ENCODE data around the gene SLC7A11. TPM values are rescaled to one million over a fixed set of nuclear protein-coding genes. Genes with fewer than 3 reads are reported as not detected.

Gene SLC7A11
- total RNA-seq, 1 experiment from 2014 or later = 14.0 TPM

- H3K4me1 ChIP-seq (ENCODE audit: insufficient read depth, low read length) = peaks cover 14% of the 10 kb centered on the region
- no peaks in the 10 kb centered on the region for H3K27me3 ChIP-seq (ENCODE audit: low read length)
- H3K9me3 ChIP-seq (ENCODE audit: low read length) = no peaks in the 10 kb centered on the region
- 0 out of 2 replicates have a peak overlapping the region, but pooled peaks have one; percentile 31 for H3K4me2 ChIP-seq (ENCODE audit: low read length)
- ChIA-PET POLR2A (ENCODE audit: unreplicated experiment) (interaction anchor here (0.7 kb wide), 1 partner anchor 660 kb away, joined by 3 read pairs; the partner anchor contains the start of gene PCDH18), CTCF (interaction anchor here (0.6 kb wide), 1 partner anchor 8 kb away, joined by 3 read pairs; no protein-coding TSS in a partner anchor)
- H3K27ac ChIP-seq (ENCODE audit: low read length) = no peak overlapping the region; the same call in 1 of the 2 replicates
- ATAC-seq (peak; percentile 86), DNase-seq (peak; percentile 77)
- no peak overlapping the region for H3K4me3 ChIP-seq (ENCODE audit: low read length)
- no peaks in the 10 kb centered on the region for H3K79me2 ChIP-seq (ENCODE audit: low read length)
- no peaks in the 10 kb centered on the region for H3K9me2 ChIP-seq (replicated peaks; ENCODE audit: low read length)
- TF ChIP-seq EZH2phosphoT487 (IDR thresholded peaks at IDR 0.05; ENCODE audit: borderline replicate concordance, low read length) (no peak), EZH2 (IDR thresholded peaks at IDR 0.05; ENCODE audit: low read length, unreplicated experiment) (no peak), CTCF (conservative IDR thresholded peaks at IDR 0.05; ENCODE audit: low read depth, low read length) (no peak)
- BruUV-seq (replicated peaks) = no TSS peak
- intact Hi-C loops (cut with micrococcal nuclease) = loop anchor here (5.0 kb wide), 1 partner anchor 330 kb away; no protein-coding TSS in a partner anchor
- H4K20me1 ChIP-seq (ENCODE audit: low read length) = no peaks in the 10 kb centered on the region
- no peak overlapping the region for H2AFZ ChIP-seq (ENCODE audit: low read length)
- no peak overlapping the region for H3K9ac ChIP-seq (ENCODE audit: low read length)
- H3F3A ChIP-seq (ENCODE audit: low read length, unreplicated experiment) = no peaks in the 10 kb centered on the region
- no peaks in the 10 kb centered on the region for H3K36me3 ChIP-seq (ENCODE audit: low read depth, low read length)
These were observed 50.0 kb downstream of the SLC7A11 start for GRCh38 chr4:138192113-138192512.

GRCh38 chr4:138190452-138190858 lies 51.7 kb downstream of the SLC7A11 start:
- ATAC-seq (no peak), DNase-seq (no peak)
- Histone ChIP-seq H3K9ac (ENCODE audit: low read length) (no peak overlapping the region), H3K36me3 (ENCODE audit: low read depth, low read length) (no peaks in the 10 kb centered on the region), H3K4me1 (ENCODE audit: insufficient read depth, low read length) (peaks cover 14% of the 10 kb centered on the region), H3K27ac (ENCODE audit: low read length) (no peak overlapping the region), H3K27me3 (ENCODE audit: low read length) (no peaks in the 10 kb centered on the region), H3K9me2 (replicated peaks; ENCODE audit: low read length) (no peaks in the 10 kb centered on the region), H3F3A (ENCODE audit: low read length, unreplicated experiment) (no peaks in the 10 kb centered on the region), H3K4me3 (ENCODE audit: low read length) (no peak overlapping the region), H3K9me3 (ENCODE audit: low read length) (no peaks in the 10 kb centered on the region), H3K4me2 (ENCODE audit: low read length) (no peak overlapping the region), H4K20me1 (ENCODE audit: low read length) (no peaks in the 10 kb centered on the region), H2AFZ (ENCODE audit: low read length) (no peak overlapping the region), H3K79me2 (ENCODE audit: low read length) (no peaks in the 10 kb centered on the region)
- intact Hi-C loops (cut with micrococcal nuclease) = loop anchor here (5.0 kb wide), 1 partner anchor 332 kb away; no protein-coding TSS in a partner anchor
- ChIA-PET POLR2A (ENCODE audit: unreplicated experiment) (no interaction called here), CTCF (no interaction called here)
- BruUV-seq (replicated peaks) = no TSS peak
- TF ChIP-seq CTCF (conservative IDR thresholded peaks at IDR 0.05; ENCODE audit: low read depth, low read length) (no peak), EZH2phosphoT487 (IDR thresholded peaks at IDR 0.05; ENCODE audit: borderline replicate concordance, low read length) (no peak), EZH2 (IDR thresholded peaks at IDR 0.05; ENCODE audit: low read length, unreplicated experiment) (no peak)

GRCh38 chr4:138189206-138189605 lies 52.9 kb downstream of the SLC7A11 start:
- no TSS peak for BruUV-seq (replicated peaks)
- Histone ChIP-seq H3K79me2 (ENCODE audit: low read length) (no peaks in the 10 kb centered on the region), H2AFZ (ENCODE audit: low read length) (no peak overlapping the region), H3K4me3 (ENCODE audit: low read length) (no peak overlapping the region), H3K27ac (ENCODE audit: low read length) (no peak overlapping the region), H3K36me3 (ENCODE audit: low read depth, low read length) (no peaks in the 10 kb centered on the region), H3K4me1 (ENCODE audit: insufficient read depth, low read length) (peaks cover 14% of the 10 kb centered on the region), H4K20me1 (ENCODE audit: low read length) (no peaks in the 10 kb centered on the region), H3K9me3 (ENCODE audit: low read length) (no peaks in the 10 kb centered on the region), H3F3A (ENCODE audit: low read length, unreplicated experiment) (no peaks in the 10 kb centered on the region), H3K9ac (ENCODE audit: low read length) (no peak overlapping the region), H3K27me3 (ENCODE audit: low read length) (no peaks in the 10 kb centered on the region), H3K4me2 (ENCODE audit: low read length) (no peak overlapping the region), H3K9me2 (replicated peaks; ENCODE audit: low read length) (no peaks in the 10 kb centered on the region)
- ChIA-PET POLR2A (ENCODE audit: unreplicated experiment) (no interaction called here), CTCF (no interaction called here)
- ATAC-seq = no peak
- no peak for TF ChIP-seq CTCF (conservative IDR thresholded peaks at IDR 0.05; ENCODE audit: low read depth, low read length)
- TF ChIP-seq EZH2phosphoT487 (IDR thresholded peaks at IDR 0.05; ENCODE audit: borderline replicate concordance, low read length) = no peak
- TF ChIP-seq EZH2 (IDR thresholded peaks at IDR 0.05; ENCODE audit: low read length, unreplicated experiment) = no peak
- intact Hi-C loops (cut with micrococcal nuclease) = loop anchor here (10.0 kb wide), 1 partner anchor 364 kb away; no protein-coding TSS in a partner anchor
- no peak for DNase-seq

All from PC-3 (cell line).